PFSK-1 (cell line): Measurements from ENCODE around the gene SYT6.

Source experiments
- FOXP2 ChIP-seq: optimal IDR thresholded peaks from 2 replicates; pipeline ENCODE3; 2011; ENCODE audit warnings: borderline replicate concordance, control low read depth, inconsistent platforms; ENCODE audit not compliant: insufficient read depth; ENCODE audit errors: extremely low read length, extremely low read depth
- POLR2AphosphoS5 ChIP-seq: IDR thresholded peaks from 2 replicates; pipeline ENCODE4 v1.6.1; 2012; ENCODE audit warnings: low read depth, mild to moderate bottlenecking, control low read depth, low read length, moderate library complexity
- REST ChIP-seq, 2 experiments: IDR thresholded peaks; 2 replicates each; pipeline versions ENCODE4 v1.6.1 to v1.8.0; 2011 to 2012; ENCODE audit warnings: low read depth in 2 of 2, low read length in 2 of 2, control low read depth in 1 of 2, inconsistent platforms in 1 of 2, mild to moderate bottlenecking in 1 of 2, moderate library complexity in 1 of 2; ENCODE audit not compliant: insufficient read depth in 1 of 2
- SIN3A ChIP-seq: IDR thresholded peaks from 2 replicates; pipeline ENCODE4 v1.6.1; 2012; ENCODE audit warnings: mild to moderate bottlenecking, low read length, moderate library complexity, borderline replicate concordance; ENCODE audit not compliant: insufficient read depth
- TAF1 ChIP-seq: IDR thresholded peaks from 2 replicates; pipeline ENCODE4 v1.6.1; 2012; ENCODE audit warnings: low read length, control low read depth, borderline replicate concordance; ENCODE audit not compliant: insufficient read depth

SYT6 gene

GRCh38 chr1:114178936-114179335 is 25.3 kb upstream of the SYT6 start:
- no peak for TF ChIP-seq POLR2AphosphoS5
- TF ChIP-seq SIN3A, result no peak
- TF ChIP-seq REST (IDR thresholded peaks at IDR 0.05; ENCODE audit: insufficient read depth in 1 of 2, low read depth in 2 of 2, low read length in 2 of 2), result no peak
- TF ChIP-seq TAF1, result no peak
- TF ChIP-seq FOXP2, result no peak

- TF ChIP-seq TAF1, result no peak
- TF ChIP-seq FOXP2, result no peak
- TF ChIP-seq SIN3A, result no peak
- TF ChIP-seq POLR2AphosphoS5, result no peak
- TF ChIP-seq REST (IDR thresholded peaks at IDR 0.05; ENCODE audit: insufficient read depth in 1 of 2, low read depth in 2 of 2, low read length in 2 of 2), result no peak
Observed at GRCh38 chr1:114177282-114177681, 23.6 kb upstream of the SYT6 start.

GRCh38 chr1:114176366-114176765 is 22.7 kb upstream of the SYT6 start:
- no peak for TF ChIP-seq REST (IDR thresholded peaks at IDR 0.05; ENCODE audit: insufficient read depth in 1 of 2, low read depth in 2 of 2, low read length in 2 of 2)
- no peak for TF ChIP-seq TAF1
- TF ChIP-seq FOXP2, result no peak
- no peak for TF ChIP-seq SIN3A
- TF ChIP-seq POLR2AphosphoS5, result no peak

- TF ChIP-seq POLR2AphosphoS5, result no peak
- TF ChIP-seq FOXP2, result no peak
- TF ChIP-seq TAF1, result no peak
- TF ChIP-seq SIN3A, result no peak
Observed at GRCh38 chr1:114173680-114174079, 20.0 kb upstream of the SYT6 start.

- TF ChIP-seq FOXP2 (no peak), TAF1 (no peak), POLR2AphosphoS5 (no peak), SIN3A (no peak), REST (IDR thresholded peaks at IDR 0.05; ENCODE audit: insufficient read depth in 1 of 2, low read depth in 2 of 2, low read length in 2 of 2) (no peak)
Observed at GRCh38 chr1:114169509-114169908, 15.8 kb upstream of the SYT6 start.
